ENCODE data around the gene PANK1. TPM values are rescaled to one million over a fixed set of nuclear protein-coding genes. Genes with fewer than 3 reads are reported as not detected.

The PANK1 gene
- total RNA-seq, 1 donor from 2014 or later, result 18.2 TPM

GRCh38 chr10:89615824-89616223 lies 29.2 kb downstream of the PANK1 start:
- DNase-seq (ENCODE audit: low spot score), result no peak

GRCh38 chr10:89615112-89615511 lies 29.9 kb downstream of the PANK1 start:
- DNase-seq (ENCODE audit: low spot score), result no peak

- no peak for DNase-seq (ENCODE audit: low spot score)
Measured at GRCh38 chr10:89613582-89613981, 31.5 kb downstream of the PANK1 start.

GRCh38 chr10:89611282-89611681 lies 33.8 kb downstream of the PANK1 start:
- no peak for DNase-seq (ENCODE audit: low spot score)

GRCh38 chr10:89609833-89610346 lies 35.2 kb downstream of the PANK1 start:
- DNase-seq (ENCODE audit: low spot score), result no peak

- no peak for DNase-seq (ENCODE audit: low spot score)
Measured at GRCh38 chr10:89604200-89604599, 40.8 kb downstream of the PANK1 start.

- no peak for DNase-seq (ENCODE audit: low spot score)
Measured at GRCh38 chr10:89602919-89603318, 42.1 kb downstream of the PANK1 start.

- DNase-seq (ENCODE audit: low spot score), result no peak
Measured at GRCh38 chr10:89601728-89602361, 43.2 kb downstream of the PANK1 start.

- no peak for DNase-seq (ENCODE audit: low spot score)
Measured at GRCh38 chr10:89600041-89600440, 45.0 kb downstream of the PANK1 start.

- no peak for DNase-seq (ENCODE audit: low spot score)
Measured at GRCh38 chr10:89593043-89593442, 52.0 kb downstream of the PANK1 start.

- no peak for DNase-seq (ENCODE audit: low spot score)
Measured at GRCh38 chr10:89592539-89592938, 52.5 kb downstream of the PANK1 start.

- no peak for DNase-seq (ENCODE audit: low spot score)
Measured at GRCh38 chr10:89591796-89592271, 53.2 kb downstream of the PANK1 start.

GRCh38 chr10:89591111-89591795 lies 53.8 kb downstream of the PANK1 start:
- DNase-seq (ENCODE audit: low spot score), result no peak

GRCh38 chr10:89590326-89590725 lies 54.7 kb downstream of the PANK1 start:
- no peak for DNase-seq (ENCODE audit: low spot score)

- no peak for DNase-seq (ENCODE audit: low spot score)
Measured at GRCh38 chr10:89589101-89589720, 55.8 kb downstream of the PANK1 start.

GRCh38 chr10:89588671-89589070 lies 56.4 kb downstream of the PANK1 start:
- DNase-seq (ENCODE audit: low spot score), result no peak

- no peak for DNase-seq (ENCODE audit: low spot score)
Measured at GRCh38 chr10:89582022-89582421, 63.0 kb downstream of the PANK1 start.

- no peak for DNase-seq (ENCODE audit: low spot score)
Measured at GRCh38 chr10:89580243-89580642, 64.8 kb downstream of the PANK1 start.

- no peak for DNase-seq (ENCODE audit: low spot score)
Measured at GRCh38 chr10:89576696-89577095, 68.3 kb downstream of the PANK1 start.

GRCh38 chr10:89576022-89576421 lies 69.0 kb downstream of the PANK1 start:
- DNase-seq (ENCODE audit: low spot score), result no peak

- DNase-seq (ENCODE audit: low spot score), result no peak
Measured at GRCh38 chr10:89575031-89575430, 70.0 kb downstream of the PANK1 start.

- no peak for DNase-seq (ENCODE audit: low spot score)
Measured at GRCh38 chr10:89574368-89574767, 70.7 kb downstream of the PANK1 start.
